Upper lobe of left lung (tissue), 6 donors: Measurements from ENCODE around the gene FUT8. TPM values are rescaled to one million over a fixed set of nuclear protein-coding genes. Genes with fewer than 3 reads are reported as not detected.

Experiments
- ATAC-seq, 2 donors: fragments of 200-7000 bp; cut with Tn5 transposase; one replicate each; pipeline ENCODE4 v1.9.1; 2022; ENCODE audit warnings: mild to moderate bottlenecking in 2 of 2, moderate library complexity in 2 of 2; ENCODE audit not compliant: low FRiP score in 2 of 2
- DNase-seq, 2 donors: peaks; one replicate each; pipeline ENCODE4 v3.0.0-alpha.2; 2019 to 2020
- H3K27ac ChIP-seq, 4 donors: fragments of 200-600 bp; sonication (generic); one replicate each; pipeline ENCODE4 v1.5.1; 2016 to 2019
- H3K27me3 ChIP-seq, 4 donors: fragments of 200-600 bp; sonication (generic); one replicate each; pipeline ENCODE4 v1.5.1; 2017 to 2019
- H3K36me3 ChIP-seq, 4 donors: fragments of 200-600 bp; sonication (generic); one replicate each; pipeline ENCODE4 v1.5.1; 2016 to 2019
- H3K4me1 ChIP-seq, 4 donors: fragments of 200-600 bp; sonication (generic); one replicate each; pipeline ENCODE4 v1.5.1; 2018 to 2019
- H3K4me3 ChIP-seq, 4 donors: fragments of 200-600 bp; sonication (generic); one replicate each; pipeline ENCODE4 v1.5.1; 2017 to 2019; ENCODE audit warnings: mild to moderate bottlenecking in 2 of 4, moderate library complexity in 1 of 4
- H3K9me3 ChIP-seq, 4 donors: fragments of 200-600 bp; sonication (generic); one replicate each; pipeline ENCODE4 v1.5.1; 2018 to 2019
- CTCF ChIP-seq, 6 experiments: fragments of 450-650 bp in 4 of 6; fragments of 200-600 bp in 2 of 6; sonication (generic) in 2 of 6; IDR thresholded peaks; one replicate each; pipeline ENCODE4 v1.5.1; 2016 to 2019; ENCODE audit warnings: antibody characterized with exemption in 6 of 6
- EP300 ChIP-seq, 4 donors: sonication (generic); formaldehyde crosslinking; IDR thresholded peaks; one replicate each; pipeline ENCODE4 v1.5.1; 2017; ENCODE audit warnings: antibody characterized with exemption in 4 of 4, control low read depth in 2 of 4
- POLR2A ChIP-seq, 4 donors: fragments of 450-650 bp; IDR thresholded peaks; one replicate each; pipeline ENCODE4 v1.5.1; 2016 to 2017; ENCODE audit warnings: antibody characterized with exemption in 4 of 4, mild to moderate bottlenecking in 2 of 4
- POLR2AphosphoS5 ChIP-seq, 2 donors: sonication (generic); formaldehyde crosslinking; IDR thresholded peaks; one replicate each; pipeline ENCODE4 v1.5.1; 2017; ENCODE audit warnings: antibody characterized with exemption in 2 of 2
- WGBS, 2 donors: methylation state at CpG; one replicate each; pipeline ENCODE4 v1.1.5; 2017 to 2018; 5-methylcytosine and 5-hydroxymethylcytosine counted together
- total RNA-seq, 6 donors: library from RNA; depleted of rRNA in 4 of 6; stranded (reverse); fragments of >200 nt in 4 of 6; gene quantifications; one replicate each; pipeline versions ENCODE4 v1.1.0 to v1.2.1, GENCODE V29; 2016 to 2021
- donor health status: DM: no; HTN: no; CAD: no; lungs with moderate emphysema.
- donor health status: DM: no; HTN: yes; CAD: no; lungs with severe emphysema.

The FUT8 gene
- total RNA-seq, 6 donors from 2014 or later: 17.3 to 38.8 (median 29.1) TPM

DNA sequence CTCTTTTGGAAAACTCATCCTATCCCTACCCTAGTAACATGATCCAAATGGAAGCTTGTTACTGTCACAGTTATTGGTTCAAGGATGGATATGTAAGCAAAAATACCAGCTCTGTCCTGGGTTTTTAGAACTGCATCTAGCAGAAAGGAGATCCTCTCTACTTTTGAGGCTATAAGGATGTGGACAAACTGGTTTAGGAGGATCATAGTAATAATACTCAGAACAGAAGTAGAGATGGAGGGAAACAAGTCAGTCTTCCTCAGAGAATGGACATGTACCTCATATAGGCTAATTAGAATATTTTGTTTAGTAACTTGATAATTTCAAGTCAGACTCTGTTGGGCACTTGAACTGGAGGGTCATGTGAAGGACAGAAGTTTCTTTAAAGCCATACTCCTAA, 26.6 kb downstream of the FUT8 start:
- DNase-seq (no peak), ATAC-seq (no peak)
- no peaks in the 10 kb centered on the region for H3K27me3 ChIP-seq
- no peak for TF ChIP-seq EP300 (IDR thresholded peaks at IDR 0.05)
- TF ChIP-seq POLR2AphosphoS5 (IDR thresholded peaks at IDR 0.05): no peak
- TF ChIP-seq POLR2A (IDR thresholded peaks at IDR 0.05): no peak
- TF ChIP-seq CTCF (IDR thresholded peaks at IDR 0.05): no peak
- H3K36me3 ChIP-seq: no peaks in the 10 kb centered on the region
- no peak overlapping the region for H3K4me3 ChIP-seq
- H3K4me1 ChIP-seq: peaks cover 0 to 12% (median 2%) of the 10 kb centered on the region in 4 donors
- no peak overlapping the region for H3K27ac ChIP-seq
- H3K9me3 ChIP-seq: no peaks in the 10 kb centered on the region

GRCh38 chr14:65440230-65440629, 27.7 kb downstream of the FUT8 start:
- Histone ChIP-seq H3K9me3 (no peaks in the 10 kb centered on the region), H3K27me3 (no peaks in the 10 kb centered on the region), H3K4me3 (no peak overlapping the region), H3K27ac (no peak overlapping the region), H3K4me1 (peaks cover 0 to 12% (median 2%) of the 10 kb centered on the region in 4 donors), H3K36me3 (no peaks in the 10 kb centered on the region)
- DNase-seq: no peak
- WGBS, 2 donors: 97 to 100% methylated on average over 1 of the region's 1 CpG
- TF ChIP-seq EP300 (IDR thresholded peaks at IDR 0.05) (no peak), POLR2A (IDR thresholded peaks at IDR 0.05) (no peak), POLR2AphosphoS5 (IDR thresholded peaks at IDR 0.05) (no peak), CTCF (IDR thresholded peaks at IDR 0.05) (no peak)
- no peak for ATAC-seq

DNA sequence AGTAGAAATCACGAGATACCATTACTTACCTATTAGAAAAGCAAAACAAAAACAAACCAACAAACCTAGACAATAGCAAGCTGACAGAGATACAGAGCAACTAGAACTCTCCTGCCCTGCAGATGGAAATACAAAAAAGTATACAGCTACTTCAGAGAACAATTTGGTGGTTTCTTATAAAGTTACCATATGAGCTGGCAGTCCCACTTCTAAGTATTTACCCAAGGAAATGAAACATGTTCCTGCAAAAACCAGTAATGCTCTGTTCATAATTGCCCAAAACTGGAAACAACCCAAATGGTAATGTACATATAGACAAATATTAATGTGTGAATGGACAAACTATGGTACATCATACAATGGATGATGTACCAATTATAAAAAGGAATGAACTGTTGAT, 31.7 kb downstream of the FUT8 start:
- no peaks in the 10 kb centered on the region for H3K27me3 ChIP-seq
- peaks cover 0 to 2% (median 0%) of the 10 kb centered on the region in 4 donors for H3K4me1 ChIP-seq
- H3K36me3 ChIP-seq: no peaks in the 10 kb centered on the region
- no peak overlapping the region for H3K27ac ChIP-seq
- DNase-seq (no peak), ATAC-seq (no peak)
- H3K9me3 ChIP-seq: no peaks in the 10 kb centered on the region
- H3K4me3 ChIP-seq: no peak overlapping the region
- TF ChIP-seq CTCF (IDR thresholded peaks at IDR 0.05) (no peak), POLR2AphosphoS5 (IDR thresholded peaks at IDR 0.05) (no peak), POLR2A (IDR thresholded peaks at IDR 0.05) (no peak), EP300 (IDR thresholded peaks at IDR 0.05) (no peak)
- WGBS, 2 donors: 82 to 97% methylated on average over 1 of the region's 1 CpG

DNA sequence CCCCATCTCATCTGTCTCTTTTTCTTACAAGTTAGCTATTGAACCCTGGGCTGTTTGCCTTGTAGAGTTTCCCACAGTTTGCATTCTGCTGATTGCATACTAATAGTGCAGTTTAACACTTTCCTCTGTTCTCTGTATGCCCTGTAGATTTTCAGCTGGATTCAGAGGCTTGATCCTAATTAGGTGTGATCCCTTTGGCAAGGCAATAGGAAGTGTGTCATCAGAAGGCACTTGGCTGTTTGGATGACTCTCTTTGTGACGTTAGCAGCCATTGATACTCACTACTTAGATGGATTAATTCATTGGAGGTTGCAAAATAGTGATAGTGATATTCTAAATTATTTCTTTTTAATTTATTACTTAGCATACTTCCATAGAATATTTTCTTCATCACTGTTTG, 33.6 kb downstream of the FUT8 start:
- no peak for DNase-seq
- Histone ChIP-seq H3K36me3 (no peaks in the 10 kb centered on the region), H3K4me3 (no peak overlapping the region), H3K27me3 (no peaks in the 10 kb centered on the region), H3K27ac (no peak overlapping the region), H3K9me3 (no peaks in the 10 kb centered on the region), H3K4me1 (no peaks in the 10 kb centered on the region)
- ATAC-seq: no peak
- no peak for TF ChIP-seq EP300 (IDR thresholded peaks at IDR 0.05)
- TF ChIP-seq CTCF (IDR thresholded peaks at IDR 0.05): no peak
- TF ChIP-seq POLR2A (IDR thresholded peaks at IDR 0.05): no peak
- no peak for TF ChIP-seq POLR2AphosphoS5 (IDR thresholded peaks at IDR 0.05)
- 34 to 54% methylated on average over 1 of the region's 1 CpG for WGBS, 2 donors

- TF ChIP-seq EP300 (IDR thresholded peaks at IDR 0.05): no peak
- TF ChIP-seq POLR2AphosphoS5 (IDR thresholded peaks at IDR 0.05): no peak
- TF ChIP-seq POLR2A (IDR thresholded peaks at IDR 0.05): no peak
- no peak for TF ChIP-seq CTCF (IDR thresholded peaks at IDR 0.05)
- no peak for ATAC-seq
- Histone ChIP-seq H3K36me3 (no peaks in the 10 kb centered on the region), H3K4me1 (peaks cover 0 to 2% (median 0%) of the 10 kb centered on the region in 4 donors), H3K9me3 (no peaks in the 10 kb centered on the region), H3K27ac (no peak overlapping the region), H3K27me3 (no peaks in the 10 kb centered on the region), H3K4me3 (no peak overlapping the region)
- 86 to 96% methylated on average over 1 of the region's 1 CpG for WGBS, 2 donors
- DNase-seq: no peak
These were observed 37.1 kb downstream of the FUT8 start for GRCh38 chr14:65449647-65450046.
